GM12878 (cell line): Measurements from ENCODE around the gene RBSN.

Source experiments
- HDAC6 ChIP-seq: fragments of 200-600 bp; sonication (generic); IDR thresholded peaks from one replicate; pipeline ENCODE4 v1.8.0; 2017; ENCODE audit warnings: antibody characterized with exemption; ENCODE audit not compliant: unreplicated experiment
- LARP7 ChIP-seq: fragments of 450-650 bp; IDR thresholded peaks from 2 replicates; pipeline ENCODE4 v1.6.1; 2017; ENCODE audit warnings: mild to moderate bottlenecking
- MYC ChIP-seq: IDR thresholded peaks from 2 replicates; pipeline ENCODE4 v1.6.1; 2011; ENCODE audit warnings: mild to moderate bottlenecking, low read length, moderate library complexity, inconsistent platforms; ENCODE audit not compliant: insufficient read depth, insufficient replicate concordance, insufficient read length, severe bottlenecking
- TF ChIP-seq, protein P1 (sequence below), 3 experiments: IDR thresholded peaks in 2 of 3; conservative IDR thresholded peaks in 1 of 3; 2 replicates each; pipeline ENCODE4 v1.5.1; 2011; ENCODE audit warnings: low read depth in 3 of 3, low read length in 3 of 3, mild to moderate bottlenecking in 3 of 3, control low read depth in 2 of 3, moderate library complexity in 2 of 3, inconsistent platforms in 1 of 3, mixed read lengths in 1 of 3; ENCODE audit not compliant: control insufficient read depth in 2 of 3, insufficient read depth in 1 of 3; ENCODE audit errors: extremely low read depth in 1 of 3

DNA sequence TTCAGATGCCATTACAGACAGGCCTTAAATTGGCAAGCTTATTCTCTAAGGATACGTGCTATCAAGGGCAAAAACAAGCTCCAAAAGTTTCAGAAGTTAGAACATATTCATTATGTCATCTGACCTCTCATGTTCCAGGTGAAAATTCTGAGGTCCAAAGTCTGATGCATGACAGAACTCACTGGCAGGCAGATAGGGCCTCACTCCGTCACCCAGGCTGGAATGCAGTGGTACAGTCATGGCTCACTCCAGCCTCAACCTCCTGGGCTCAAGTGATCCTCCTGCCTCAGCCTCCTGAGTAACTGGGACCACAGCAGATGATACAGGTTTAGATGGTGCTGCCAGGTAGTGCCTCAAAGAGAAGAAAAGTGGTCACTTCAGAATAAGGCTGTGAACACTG is 49.4 kb downstream of the RBSN start:
- TF ChIP-seq, protein P1, sequence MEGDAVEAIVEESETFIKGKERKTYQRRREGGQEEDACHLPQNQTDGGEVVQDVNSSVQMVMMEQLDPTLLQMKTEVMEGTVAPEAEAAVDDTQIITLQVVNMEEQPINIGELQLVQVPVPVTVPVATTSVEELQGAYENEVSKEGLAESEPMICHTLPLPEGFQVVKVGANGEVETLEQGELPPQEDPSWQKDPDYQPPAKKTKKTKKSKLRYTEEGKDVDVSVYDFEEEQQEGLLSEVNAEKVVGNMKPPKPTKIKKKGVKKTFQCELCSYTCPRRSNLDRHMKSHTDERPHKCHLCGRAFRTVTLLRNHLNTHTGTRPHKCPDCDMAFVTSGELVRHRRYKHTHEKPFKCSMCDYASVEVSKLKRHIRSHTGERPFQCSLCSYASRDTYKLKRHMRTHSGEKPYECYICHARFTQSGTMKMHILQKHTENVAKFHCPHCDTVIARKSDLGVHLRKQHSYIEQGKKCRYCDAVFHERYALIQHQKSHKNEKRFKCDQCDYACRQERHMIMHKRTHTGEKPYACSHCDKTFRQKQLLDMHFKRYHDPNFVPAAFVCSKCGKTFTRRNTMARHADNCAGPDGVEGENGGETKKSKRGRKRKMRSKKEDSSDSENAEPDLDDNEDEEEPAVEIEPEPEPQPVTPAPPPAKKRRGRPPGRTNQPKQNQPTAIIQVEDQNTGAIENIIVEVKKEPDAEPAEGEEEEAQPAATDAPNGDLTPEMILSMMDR (IDR thresholded peaks at IDR 0.05 in 2 of 3, conservative IDR thresholded peaks at IDR 0.05 in 1 of 3; ENCODE audit: control insufficient read depth in 2 of 3, extremely low read depth in 1 of 3, insufficient read depth in 1 of 3, low read depth in 3 of 3, low read length in 3 of 3), result no peak
- TF ChIP-seq HDAC6 (no peak), MYC (no peak), LARP7 (no peak)
